ENCODE data around the gene TKT.

TKT gene

GRCh38 chr3:53225651-53226050 is 30.2 kb downstream of the TKT start:
- DNase-seq (ENCODE audit: low read depth in 2 of 2), result no peak

- DNase-seq (ENCODE audit: low read depth in 2 of 2), result no peak
These were observed 30.6 kb downstream of the TKT start for GRCh38 chr3:53225181-53225580.

DNA sequence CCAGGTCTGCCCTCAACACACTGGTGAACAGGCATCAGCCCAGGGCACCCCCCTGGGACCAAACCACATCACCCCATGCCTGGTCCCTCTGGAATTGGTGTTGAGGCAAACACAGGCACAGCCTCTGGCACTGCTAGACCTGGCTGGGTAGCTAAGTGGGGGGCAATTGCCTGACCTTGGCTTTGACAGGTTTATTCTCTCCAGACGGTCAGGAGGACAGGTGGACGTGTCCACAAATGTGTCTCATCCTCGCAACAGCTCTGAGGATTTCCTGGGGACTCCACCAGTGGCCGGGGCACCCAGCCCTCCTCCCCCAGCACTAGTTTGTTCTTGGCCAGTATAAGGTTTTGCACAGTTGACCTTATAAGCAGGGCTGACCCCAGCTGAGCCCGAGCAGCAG is 31.3 kb downstream of the TKT start:
- no peak for DNase-seq (ENCODE audit: low read depth in 2 of 2)

DNA sequence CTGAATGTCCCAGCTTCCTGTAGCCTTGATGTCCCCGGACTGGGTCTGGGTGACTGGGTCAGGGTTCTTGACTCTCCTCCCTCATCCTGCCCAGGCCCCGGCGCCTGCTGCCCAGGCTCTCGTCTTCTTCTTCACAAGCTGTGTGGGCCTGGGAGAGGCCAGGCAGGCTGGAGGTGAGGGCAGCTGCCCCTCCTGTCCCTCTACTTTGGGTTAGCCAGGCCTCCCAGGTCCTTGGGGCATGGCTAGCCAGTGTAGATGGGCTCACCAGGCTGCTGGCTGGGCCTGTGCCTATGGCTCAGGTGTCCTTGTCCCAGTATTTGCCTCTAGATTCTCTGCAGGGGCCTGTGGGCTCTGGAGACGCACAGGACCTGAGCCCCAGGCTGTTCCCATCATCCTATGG is 31.8 kb downstream of the TKT start:
- no peak for DNase-seq (ENCODE audit: low read depth in 2 of 2)

DNA sequence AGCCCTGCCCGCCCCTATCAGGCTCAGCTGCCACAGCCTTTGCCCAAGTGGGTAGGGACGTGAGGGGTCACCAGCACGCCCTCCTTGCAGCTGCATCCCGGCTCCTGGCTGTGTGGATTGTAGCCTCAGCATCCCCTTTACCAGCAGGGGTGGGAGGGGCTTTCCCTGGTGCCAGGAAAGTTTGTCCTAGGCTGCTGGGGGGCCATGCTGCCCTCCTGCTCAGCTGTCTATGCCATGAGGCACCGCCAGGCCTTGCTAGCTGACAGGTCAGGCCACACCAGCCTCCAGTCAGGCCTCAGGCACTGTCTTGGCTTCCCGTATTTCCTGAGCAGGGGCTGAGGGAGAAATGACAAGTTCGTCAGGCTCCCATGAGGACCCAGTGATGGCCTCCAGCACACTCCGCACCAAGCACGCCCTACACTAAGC is 32.3 kb downstream of the TKT start:
- no peak for DNase-seq (ENCODE audit: low read depth in 2 of 2)

GRCh38 chr3:53223025-53223424 is 32.8 kb downstream of the TKT start:
- no peak for DNase-seq (ENCODE audit: low read depth in 2 of 2)

DNA sequence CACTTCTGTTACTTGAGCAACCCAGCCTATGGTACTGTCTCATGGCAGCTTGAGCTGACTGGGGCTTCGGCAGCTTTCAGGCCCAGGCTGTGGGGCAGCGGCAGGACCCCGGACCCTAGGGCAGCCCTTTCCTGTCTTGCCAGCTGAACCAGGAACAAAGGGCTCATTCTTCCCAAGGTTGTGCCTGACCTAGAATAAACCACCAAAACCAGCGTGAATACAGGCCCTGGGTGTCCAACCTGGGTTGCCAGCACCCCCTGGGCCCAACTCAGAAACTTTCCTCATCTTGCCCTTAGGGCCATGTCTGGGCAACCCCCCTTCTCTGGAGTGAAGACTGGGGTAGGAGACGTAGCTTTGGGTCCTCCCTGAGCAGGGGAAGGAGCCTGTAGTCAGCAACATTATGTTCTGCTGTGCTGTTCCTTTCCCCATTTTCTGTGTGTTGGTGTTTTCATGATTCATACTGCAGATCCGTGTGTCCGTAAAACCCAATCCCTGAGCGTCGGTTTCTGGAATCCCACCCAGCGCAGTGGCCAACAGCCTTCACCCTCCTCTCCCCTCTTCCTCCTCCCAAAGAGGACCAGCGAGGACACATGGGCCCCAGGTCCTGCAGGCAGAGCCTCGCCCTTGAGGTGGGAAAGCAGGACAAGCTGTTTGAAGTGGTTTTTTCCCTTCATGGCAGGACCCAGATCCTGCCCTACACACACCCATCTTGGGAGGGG is 33.5 kb downstream of the TKT start:
- no peak for DNase-seq (ENCODE audit: low read depth in 2 of 2)

DNA sequence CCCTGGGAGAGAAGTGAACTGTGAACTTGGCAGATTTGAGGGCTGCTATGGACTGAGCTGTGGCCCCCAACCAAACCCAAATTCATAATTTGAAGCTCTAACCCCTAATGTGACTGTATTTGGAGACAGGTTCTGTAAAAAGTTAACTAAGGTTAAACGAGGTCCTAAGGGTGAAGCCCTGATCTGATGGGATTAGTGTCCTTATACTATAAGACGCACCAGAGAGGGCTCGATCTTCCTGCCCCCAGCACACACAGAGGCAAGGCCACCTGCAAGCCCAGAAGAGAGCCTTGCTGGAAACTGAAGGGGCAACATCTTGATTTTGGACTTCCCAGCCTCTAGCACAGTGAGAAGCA is 34.0 kb downstream of the TKT start:
- DNase-seq (ENCODE audit: low read depth in 2 of 2), result no peak

DNA sequence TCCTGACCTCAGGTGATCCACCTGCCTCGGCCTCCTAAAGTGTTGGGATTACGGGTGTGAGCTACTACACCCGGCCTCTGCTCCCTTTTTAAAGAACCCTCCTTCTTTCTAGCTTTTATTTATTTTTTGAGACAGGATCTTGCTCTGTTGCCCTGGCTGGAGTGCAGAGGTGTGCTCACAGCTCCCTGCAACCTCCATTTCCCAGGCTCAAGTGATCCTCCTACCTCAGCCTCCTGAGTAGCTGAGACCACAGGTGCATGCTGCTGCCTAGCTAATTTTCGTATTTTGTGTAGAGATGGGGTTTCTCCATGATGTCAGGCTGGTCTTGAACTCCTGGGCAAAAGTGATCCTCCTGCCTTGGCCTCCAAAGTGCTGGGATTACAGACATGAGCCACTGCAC is 34.5 kb downstream of the TKT start:
- DNase-seq (ENCODE audit: low read depth in 2 of 2), result no peak

GRCh38 chr3:53219895-53220483 is 35.8 kb downstream of the TKT start:
- peak; percentile 71 to 74 for DNase-seq (ENCODE audit: low read depth in 2 of 2)

- no peak for DNase-seq (ENCODE audit: low read depth in 2 of 2)
These were observed 37.7 kb downstream of the TKT start for GRCh38 chr3:53218131-53218530.

DNA sequence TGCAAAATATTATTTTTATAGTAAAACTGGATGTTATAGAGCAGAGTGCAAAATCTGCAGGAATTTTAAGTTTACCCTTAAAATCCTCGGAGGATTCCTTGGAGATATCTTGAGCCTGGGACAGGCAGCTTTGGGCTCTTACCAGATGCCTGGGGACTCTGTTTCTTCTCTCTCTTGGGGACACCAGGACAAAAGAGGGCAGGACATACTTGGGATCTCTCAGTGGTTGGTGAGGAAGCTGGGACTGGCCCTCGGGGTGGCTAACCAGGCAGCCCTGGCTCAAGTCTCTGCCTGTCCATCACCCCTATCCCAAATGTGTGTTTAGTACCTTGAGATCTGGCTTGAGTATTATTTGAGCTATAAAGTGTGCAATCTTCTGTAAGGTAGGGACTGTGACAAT is 38.6 kb downstream of the TKT start:
- no peak for DNase-seq (ENCODE audit: low read depth in 2 of 2)

DNA sequence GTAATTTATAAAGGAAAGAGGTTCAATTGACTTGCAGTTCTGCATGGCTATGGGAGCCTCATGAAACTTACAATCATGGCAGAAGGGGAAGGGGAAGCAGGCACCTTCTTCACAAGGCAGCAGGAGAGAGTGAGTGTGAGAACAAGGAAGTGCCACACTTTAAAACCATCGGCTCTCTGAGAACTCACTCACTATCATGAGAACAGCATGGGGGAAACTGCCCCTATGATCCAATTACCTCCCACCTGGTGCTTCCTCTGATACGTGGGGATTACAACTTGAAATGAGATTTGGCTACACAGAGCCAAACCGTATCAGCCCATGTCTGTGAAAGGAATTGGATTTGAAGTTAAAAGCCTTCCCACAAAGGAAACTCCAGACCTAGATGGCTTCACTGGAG is 39.1 kb downstream of the TKT start:
- no peak for DNase-seq (ENCODE audit: low read depth in 2 of 2)

DNA sequence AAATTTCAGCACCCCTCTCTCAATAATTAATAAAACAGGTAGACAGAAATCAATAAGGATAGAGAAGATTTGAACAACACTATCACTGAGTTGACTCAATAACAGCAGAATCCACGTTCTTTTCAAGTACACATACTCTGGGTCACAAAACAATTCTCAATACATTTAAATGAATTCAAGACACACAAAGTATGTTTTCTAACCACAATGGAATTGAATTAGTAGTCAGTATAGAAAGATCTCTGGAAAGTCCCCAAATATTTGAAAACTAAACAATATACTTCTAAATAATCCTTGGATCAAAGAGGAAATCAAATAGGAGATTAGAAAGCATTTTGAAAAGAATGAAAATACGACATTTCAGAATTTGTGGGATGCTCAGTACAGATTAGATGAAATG is 40.0 kb downstream of the TKT start:
- DNase-seq (ENCODE audit: low read depth in 2 of 2), result no peak

DNA sequence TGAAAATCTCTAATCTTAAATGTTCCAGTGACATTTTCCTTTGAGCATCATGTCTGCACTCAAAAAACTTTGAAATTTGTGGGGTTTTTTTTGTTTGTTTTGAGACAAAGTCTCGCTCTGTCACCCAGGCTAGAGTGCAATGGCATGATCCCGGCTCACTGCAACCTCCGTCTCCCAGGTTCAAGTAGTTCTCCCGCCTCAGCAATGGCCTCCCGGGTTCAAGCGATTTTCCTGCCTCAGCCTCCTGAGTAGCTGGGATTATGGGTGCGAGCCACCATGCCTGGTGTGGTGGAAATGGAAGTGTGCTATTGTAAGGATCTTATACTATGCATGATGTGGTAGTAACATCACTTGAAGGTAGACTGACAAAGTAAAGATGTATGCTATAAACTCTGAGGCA is 42.5 kb downstream of the TKT start:
- no peak for DNase-seq (ENCODE audit: low read depth in 2 of 2)

DNA sequence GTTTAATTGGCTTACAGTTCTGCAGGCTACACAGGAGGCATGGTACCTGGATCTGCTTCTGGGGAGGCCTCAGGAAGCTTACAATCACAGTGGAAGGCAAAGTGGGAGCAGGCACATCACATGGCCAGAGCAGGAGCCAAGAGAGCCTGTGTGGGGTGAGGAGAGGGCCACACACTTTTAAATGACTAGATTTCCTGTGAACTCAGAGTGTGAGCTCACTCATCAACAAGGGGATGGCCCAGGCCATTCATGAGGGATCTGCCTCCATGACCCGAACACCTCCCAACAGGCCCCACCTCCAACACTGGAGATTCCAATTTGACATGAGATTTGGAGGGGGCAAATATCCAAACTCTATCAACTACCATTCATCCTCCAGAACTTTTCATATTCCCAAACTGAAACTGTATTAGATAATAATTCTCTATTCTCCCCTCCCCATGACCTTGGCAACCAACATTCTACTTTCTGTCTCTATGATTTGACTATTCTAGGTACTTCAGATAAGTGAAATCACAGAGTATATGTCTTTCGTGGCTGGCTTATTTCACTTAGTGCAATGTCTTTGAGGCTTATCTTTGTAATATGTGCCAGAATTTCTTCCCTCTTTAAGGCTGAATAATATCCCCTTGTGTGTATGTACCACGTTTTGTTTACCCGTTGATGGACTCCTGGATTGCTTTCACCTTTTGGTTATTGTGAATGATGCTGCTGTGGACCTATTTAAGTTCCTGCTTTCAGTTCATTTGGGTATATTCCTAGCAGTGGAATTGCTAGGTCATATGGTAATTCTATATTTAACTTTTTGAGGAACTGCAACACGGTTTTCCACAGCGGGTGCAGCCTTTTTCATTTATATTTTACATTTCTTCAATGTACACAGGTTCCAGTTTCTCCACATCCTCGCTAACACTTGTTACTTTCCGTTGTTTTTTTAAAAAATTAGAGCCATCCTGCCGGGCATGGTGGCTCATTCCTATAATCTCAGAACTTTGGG is 43.8 kb downstream of the TKT start:
- no peak for DNase-seq (ENCODE audit: low read depth in 2 of 2)

- no peak for DNase-seq (ENCODE audit: low read depth in 2 of 2)
These were observed 53.3 kb downstream of the TKT start for GRCh38 chr3:53202331-53203015.

- no peak for DNase-seq (ENCODE audit: low read depth in 2 of 2)
These were observed 55.0 kb downstream of the TKT start for GRCh38 chr3:53200501-53201498.

DNA sequence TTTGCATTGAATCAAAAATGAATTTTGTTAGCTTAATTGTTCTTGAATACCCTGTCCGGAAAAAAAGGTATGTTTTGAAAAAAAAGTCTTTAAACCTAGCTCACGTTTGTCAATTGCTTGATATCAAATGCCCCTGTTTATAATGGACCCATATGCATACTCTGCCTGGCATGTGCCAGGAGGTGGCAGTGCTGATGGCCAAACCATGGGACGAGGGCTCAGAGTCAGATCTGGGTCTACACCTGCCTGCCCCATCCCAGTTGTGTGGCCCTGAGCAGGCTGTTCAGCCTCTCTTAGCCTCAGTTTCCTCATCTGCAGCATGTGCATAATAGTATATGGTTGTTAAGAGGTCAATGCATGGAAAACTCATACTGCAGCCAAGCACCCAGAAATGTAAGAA is 56.0 kb downstream of the TKT start:
- no peak for DNase-seq (ENCODE audit: low read depth in 2 of 2)

DNA sequence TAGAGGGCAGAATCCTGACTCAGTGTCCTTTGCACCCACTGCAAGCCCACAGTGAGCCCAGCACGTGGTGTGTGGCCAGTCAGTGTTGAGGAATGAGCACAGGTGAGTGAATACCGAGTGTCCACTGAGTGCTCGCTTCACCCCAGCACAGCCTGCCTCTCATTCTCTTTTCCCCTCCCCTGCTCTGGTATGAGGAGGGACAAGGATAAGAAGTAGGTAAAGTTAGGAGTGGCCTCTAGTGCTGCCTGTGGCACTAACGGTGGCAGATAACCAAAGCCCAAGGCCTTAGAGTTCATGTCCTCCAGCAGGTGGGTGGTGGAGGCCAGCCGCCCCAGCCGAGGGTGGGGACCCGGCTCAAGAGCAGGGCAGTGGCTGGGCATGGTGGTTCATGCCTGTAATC is 56.8 kb downstream of the TKT start:
- DNase-seq (ENCODE audit: low read depth in 2 of 2), result no peak
